ENCODE measurements around the gene GIT2. TPM values are rescaled to one million over a fixed set of nuclear protein-coding genes. Genes with fewer than 3 reads are reported as not detected.
"Not testable (repeated sequence)": the region's sequence is repeated elsewhere in the genome, so short reads cannot be mapped to it uniquely, and the experiment has no call there.

The GIT2 gene
- total RNA-seq, 3 donors from 2014 or later, result 41.3 to 53.1 (median 42.6) TPM

GRCh38 chr12:109893261-109893995, 102.7 kb downstream of the GIT2 start:
- no peak overlapping the region for H3K27ac ChIP-seq
- intact Hi-C loops (cut with DNase I; ENCODE audit: low total_unique reads), result no loop called here
- no peaks in the 10 kb centered on the region for H3K27me3 ChIP-seq
- no peaks in the 10 kb centered on the region for H3K9me3 ChIP-seq
- TF ChIP-seq CTCF (IDR thresholded peaks at IDR 0.05), result no peak
- no peaks in the 10 kb centered on the region for H3K4me1 ChIP-seq
- H3K4me3 ChIP-seq, result no peak overlapping the region
- DNase-seq (ENCODE audit: low spot score in 2 of 2), result no peak
- H3K36me3 ChIP-seq, result no peaks in the 10 kb centered on the region

GRCh38 chr12:109892748-109893147, 103.4 kb downstream of the GIT2 start:
- H3K9me3 ChIP-seq, result no peaks in the 10 kb centered on the region
- no peaks in the 10 kb centered on the region for H3K27me3 ChIP-seq
- TF ChIP-seq CTCF (IDR thresholded peaks at IDR 0.05), result no peak
- TF ChIP-seq POLR2A (IDR thresholded peaks at IDR 0.05), result no peak
- no peak for DNase-seq (ENCODE audit: low spot score in 2 of 2)
- H3K27ac ChIP-seq, result no peak overlapping the region
- intact Hi-C loops (cut with DNase I; ENCODE audit: low total_unique reads), result no loop called here
- H3K36me3 ChIP-seq, result no peaks in the 10 kb centered on the region
- H3K4me1 ChIP-seq, result no peaks in the 10 kb centered on the region
- no peak overlapping the region for H3K4me3 ChIP-seq

GRCh38 chr12:109892165-109892715, 103.9 kb downstream of the GIT2 start:
- Histone ChIP-seq H3K9me3 (no peaks in the 10 kb centered on the region), H3K36me3 (no peaks in the 10 kb centered on the region), H3K4me1 (no peaks in the 10 kb centered on the region), H3K27ac (no peak overlapping the region), H3K4me3 (no peak overlapping the region), H3K27me3 (no peaks in the 10 kb centered on the region)
- TF ChIP-seq POLR2A (IDR thresholded peaks at IDR 0.05) (no peak), POLR2AphosphoS5 (IDR thresholded peaks at IDR 0.05) (no peak), CTCF (IDR thresholded peaks at IDR 0.05) (no peak)
- no peak for DNase-seq (ENCODE audit: low spot score in 2 of 2)
- intact Hi-C loops (cut with DNase I; ENCODE audit: low total_unique reads), result no loop called here

- H3K4me3 ChIP-seq; H3K27ac ChIP-seq; H3K36me3 ChIP-seq; DNase-seq (ENCODE audit: low spot score in 2 of 2); H3K4me1 ChIP-seq; H3K27me3 ChIP-seq; H3K9me3 ChIP-seq; intact Hi-C loops (cut with DNase I; ENCODE audit: low total_unique reads): not testable (repeated sequence)
These were observed 104.4 kb downstream of the GIT2 start for GRCh38 chr12:109891731-109892130.

GRCh38 chr12:109890620-109891170, 105.5 kb downstream of the GIT2 start:
- TF ChIP-seq POLR2A (IDR thresholded peaks at IDR 0.05) (no peak), CTCF (IDR thresholded peaks at IDR 0.05) (no peak), POLR2AphosphoS5 (IDR thresholded peaks at IDR 0.05) (no peak)
- H3K27ac ChIP-seq, result no peak overlapping the region
- no peak for DNase-seq (ENCODE audit: low spot score in 2 of 2)

More at GRCh38 chr12:109890620-109891170, 105.5 kb downstream of the GIT2 start:
- Histone ChIP-seq H3K4me3 (no peak overlapping the region), H3K36me3 (no peaks in the 10 kb centered on the region), H3K4me1 (no peaks in the 10 kb centered on the region), H3K27me3 (no peaks in the 10 kb centered on the region), H3K9me3 (no peaks in the 10 kb centered on the region)
- intact Hi-C loops (cut with DNase I; ENCODE audit: low total_unique reads), result no loop called here

Data from breast epithelium (tissue), 4 donors.